ENCODE measurements around the gene AFF3.

DNA sequence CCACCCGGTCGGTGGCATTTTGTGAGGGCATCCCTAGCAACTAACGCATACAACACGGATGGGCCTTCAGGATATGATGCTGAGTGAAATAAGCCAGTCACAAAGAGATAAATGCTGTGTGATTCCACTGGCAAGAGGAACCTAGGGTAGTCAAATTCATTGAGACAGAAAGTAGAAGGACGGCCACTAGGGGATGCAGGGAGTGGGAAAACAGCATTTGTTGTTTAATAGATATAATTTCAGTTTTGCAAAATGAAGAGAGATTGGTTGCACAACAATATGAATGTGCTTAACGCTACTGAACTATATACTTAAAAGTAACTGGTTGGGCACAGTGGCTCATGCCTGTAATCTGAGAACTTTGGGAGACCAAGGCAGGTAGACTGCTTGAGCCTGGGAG, 112.9 kb downstream of the AFF3 start:
- TF ChIP-seq, protein P1, sequence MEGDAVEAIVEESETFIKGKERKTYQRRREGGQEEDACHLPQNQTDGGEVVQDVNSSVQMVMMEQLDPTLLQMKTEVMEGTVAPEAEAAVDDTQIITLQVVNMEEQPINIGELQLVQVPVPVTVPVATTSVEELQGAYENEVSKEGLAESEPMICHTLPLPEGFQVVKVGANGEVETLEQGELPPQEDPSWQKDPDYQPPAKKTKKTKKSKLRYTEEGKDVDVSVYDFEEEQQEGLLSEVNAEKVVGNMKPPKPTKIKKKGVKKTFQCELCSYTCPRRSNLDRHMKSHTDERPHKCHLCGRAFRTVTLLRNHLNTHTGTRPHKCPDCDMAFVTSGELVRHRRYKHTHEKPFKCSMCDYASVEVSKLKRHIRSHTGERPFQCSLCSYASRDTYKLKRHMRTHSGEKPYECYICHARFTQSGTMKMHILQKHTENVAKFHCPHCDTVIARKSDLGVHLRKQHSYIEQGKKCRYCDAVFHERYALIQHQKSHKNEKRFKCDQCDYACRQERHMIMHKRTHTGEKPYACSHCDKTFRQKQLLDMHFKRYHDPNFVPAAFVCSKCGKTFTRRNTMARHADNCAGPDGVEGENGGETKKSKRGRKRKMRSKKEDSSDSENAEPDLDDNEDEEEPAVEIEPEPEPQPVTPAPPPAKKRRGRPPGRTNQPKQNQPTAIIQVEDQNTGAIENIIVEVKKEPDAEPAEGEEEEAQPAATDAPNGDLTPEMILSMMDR (IDR thresholded peaks at IDR 0.05; ENCODE audit: control extremely low read depth in 1 of 3, insufficient read depth in 1 of 3, low read depth in 1 of 3, low read length in 3 of 3): peak in 2 of 3 experiments; percentile 17 to 39; a peak in 2 of 4 replicates
- no peak for TF ChIP-seq POU5F1 (IDR thresholded peaks at IDR 0.05; ENCODE audit: low read depth, low read length)
- no peak for TF ChIP-seq POLR2A (IDR thresholded peaks at IDR 0.05; ENCODE audit: control extremely low read depth in 1 of 2, low read depth in 2 of 2, low read length in 2 of 2)
